GM03348 (cell line): ENCODE measurements around the gene HMCES.
"Not testable (repeated sequence)": the region's sequence is repeated elsewhere in the genome, so short reads cannot be mapped to it uniquely, and the experiment has no call there.

Experiments used
- DNase-seq: peaks from one replicate; pipeline ENCODE4 v3.0.0; 2012; ENCODE audit warnings: low spot score

The HMCES gene

GRCh38 chr3:129321887-129322286 is 43.2 kb downstream of the HMCES start:
- DNase-seq, result no peak

DNA sequence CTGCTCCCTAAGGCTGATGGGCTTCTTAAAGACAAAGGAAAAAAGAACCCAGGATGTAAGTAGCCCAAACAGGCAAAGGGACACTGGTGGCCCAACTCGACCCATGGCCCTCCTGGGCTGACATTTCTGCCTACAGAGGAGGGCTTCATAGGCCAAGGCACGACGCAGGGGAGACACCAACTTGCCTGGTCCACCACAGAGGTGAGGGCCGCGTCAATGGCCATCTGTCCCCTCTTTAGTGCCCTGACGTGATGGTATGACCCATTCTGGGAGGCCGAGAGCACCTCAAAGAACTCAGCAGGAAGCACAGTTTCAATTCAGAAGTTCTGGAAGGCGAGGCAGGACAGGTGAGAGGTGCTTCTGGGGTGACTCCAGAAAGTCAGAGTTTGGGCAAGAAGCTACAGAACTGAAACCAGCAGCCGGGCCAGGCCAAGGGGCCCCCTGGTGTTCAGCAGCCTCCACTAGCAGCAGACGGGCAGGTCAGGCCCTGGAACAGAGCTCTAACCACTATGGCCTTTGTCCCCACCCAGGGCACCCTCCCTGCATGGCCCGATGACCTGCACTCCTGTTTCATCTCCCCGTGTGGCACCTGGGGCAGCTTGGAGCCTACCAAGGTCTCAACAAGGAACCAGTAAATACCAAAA is 45.1 kb downstream of the HMCES start:
- no peak for DNase-seq

DNA sequence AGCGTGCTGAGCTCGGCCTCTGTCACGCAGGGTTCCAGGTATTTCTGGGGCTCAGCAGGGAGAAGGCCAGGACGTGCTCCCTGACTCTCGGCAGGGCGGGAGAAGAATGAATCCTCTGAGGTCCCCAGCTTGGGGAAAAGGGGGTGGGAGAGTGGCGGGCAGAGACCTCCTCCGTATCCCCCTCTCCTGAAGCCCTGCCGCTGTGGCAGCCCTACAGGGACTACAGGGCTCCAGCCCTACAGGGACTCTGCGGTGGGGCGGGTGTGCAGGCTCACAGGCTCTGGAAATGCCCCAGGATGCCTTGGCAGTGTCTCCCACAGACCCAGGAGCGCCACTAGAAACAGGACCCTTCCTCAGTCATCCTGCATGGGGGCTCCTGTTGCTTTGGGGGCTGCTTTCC is 46.2 kb downstream of the HMCES start:
- DNase-seq, result no peak

- DNase-seq, result no peak
Measured at GRCh38 chr3:129325383-129325782, 46.7 kb downstream of the HMCES start.

- no peak for DNase-seq
Measured at GRCh38 chr3:129326138-129326537, 47.5 kb downstream of the HMCES start.

DNA sequence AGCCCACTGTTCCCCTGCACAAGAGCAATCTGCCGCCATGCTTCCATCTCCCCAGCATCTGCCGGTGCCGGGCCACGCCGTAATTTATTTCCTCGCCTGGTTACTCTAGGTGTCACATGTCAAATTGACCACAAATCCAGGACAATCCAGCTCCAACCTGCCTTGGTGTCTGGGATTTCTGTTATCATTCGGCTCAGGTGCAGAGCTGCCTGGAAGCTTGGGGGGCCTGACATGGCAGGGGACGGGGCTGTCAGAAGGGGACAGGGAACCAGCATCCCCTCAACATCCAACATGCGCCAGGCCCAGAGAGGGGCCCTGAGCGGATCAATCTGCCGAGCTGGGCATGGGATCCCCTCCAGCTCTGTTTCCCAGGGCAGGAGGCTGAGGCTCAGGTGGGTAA is 47.9 kb downstream of the HMCES start:
- no peak for DNase-seq

GRCh38 chr3:129327510-129327909 is 48.8 kb downstream of the HMCES start:
- no peak for DNase-seq

DNA sequence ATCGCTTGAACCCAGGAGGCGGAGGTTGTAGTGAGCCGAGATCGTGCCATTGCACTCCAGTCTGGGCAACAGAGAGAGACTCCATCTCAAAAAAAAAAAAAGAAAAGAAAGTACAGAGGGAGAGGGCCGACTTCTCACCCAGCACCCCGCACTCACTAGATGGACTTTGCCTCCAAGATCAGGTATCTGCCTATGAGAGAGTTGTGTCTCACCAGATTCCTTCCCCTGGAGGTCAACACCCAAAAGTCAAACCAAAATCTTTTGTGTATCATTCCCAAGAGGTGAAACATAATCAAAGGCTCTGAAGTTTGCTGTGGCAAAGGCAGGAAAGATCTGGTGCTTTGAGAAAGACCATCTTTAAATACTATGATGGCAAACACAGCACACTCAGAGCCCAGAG is 51.2 kb downstream of the HMCES start:
- no peak for DNase-seq

- DNase-seq, result no peak
Measured at GRCh38 chr3:129330409-129330808, 51.7 kb downstream of the HMCES start.

GRCh38 chr3:129333891-129334290 is 55.2 kb downstream of the HMCES start:
- DNase-seq, result no peak

DNA sequence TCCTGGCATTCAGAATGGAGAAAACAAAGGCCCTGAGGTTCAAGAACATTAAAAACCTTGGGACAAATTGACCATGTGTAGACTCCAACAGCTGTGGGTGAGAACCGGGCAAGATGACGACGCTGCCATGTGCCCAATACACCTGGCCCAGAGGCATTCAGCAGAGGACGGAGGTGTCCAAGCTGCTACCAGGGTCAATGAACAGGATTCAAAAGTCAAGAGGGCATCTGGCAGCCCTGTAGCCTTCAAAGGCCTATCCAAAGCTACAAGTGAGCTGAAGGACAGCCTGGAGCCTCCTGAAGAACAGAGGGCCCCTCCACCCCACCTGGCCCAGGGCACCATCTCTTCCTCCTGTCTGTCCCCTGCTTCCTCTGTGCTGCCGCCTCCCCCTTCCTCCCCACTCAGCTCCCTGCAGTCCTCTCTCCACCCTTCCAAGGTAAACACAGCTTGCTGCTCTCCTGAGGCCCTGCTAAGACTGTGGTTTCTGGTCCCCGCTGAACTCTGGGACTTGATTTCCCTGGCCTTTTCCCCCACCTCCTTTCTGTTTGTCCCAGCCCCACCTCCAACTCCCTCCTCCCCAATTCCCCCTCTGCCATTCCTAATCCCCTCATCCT is 57.5 kb downstream of the HMCES start:
- DNase-seq, result no peak

GRCh38 chr3:129337719-129338118 is 59.0 kb downstream of the HMCES start:
- not testable (repeated sequence) for DNase-seq

DNA sequence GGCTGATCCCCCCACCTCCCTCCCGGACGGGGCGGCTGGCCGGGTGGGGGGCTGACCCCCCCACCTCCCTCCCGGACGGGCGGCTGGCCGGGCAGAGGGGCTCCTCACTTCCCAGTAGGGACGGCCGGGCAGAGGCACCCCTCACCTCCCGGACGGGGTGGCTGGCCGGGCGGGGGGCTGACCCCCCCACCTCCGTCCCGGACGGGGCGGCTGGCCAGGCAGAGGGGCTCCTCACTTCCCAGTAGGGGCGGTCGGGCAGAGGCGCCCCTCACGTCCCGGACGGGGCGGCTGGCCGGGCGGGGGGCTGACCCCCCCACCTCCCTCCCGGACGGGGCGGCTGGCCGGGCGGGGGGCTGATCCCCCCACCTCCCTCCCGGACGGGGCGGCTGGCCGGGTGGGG is 60.5 kb downstream of the HMCES start:
- not testable (repeated sequence) for DNase-seq

DNA sequence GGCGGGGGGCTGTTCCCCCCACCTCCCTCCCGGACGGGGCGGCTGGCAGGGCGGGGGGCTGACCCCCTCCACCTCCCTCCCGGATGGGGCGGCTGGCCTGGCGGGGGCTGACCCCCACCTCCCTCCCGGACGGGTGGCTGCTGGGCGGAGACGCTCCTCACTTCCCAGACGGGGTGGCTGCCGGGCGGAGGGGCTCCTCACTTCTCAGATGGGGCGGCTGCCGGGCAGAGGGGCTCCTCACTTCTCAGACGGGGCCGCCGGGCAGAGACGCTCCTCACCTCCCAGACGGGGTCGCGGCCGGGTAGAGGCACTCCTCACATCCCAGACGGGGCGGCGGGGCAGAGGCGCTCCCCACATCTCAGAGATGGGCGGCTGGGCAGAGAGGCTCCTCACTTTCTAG is 61.2 kb downstream of the HMCES start:
- DNase-seq, result not testable (repeated sequence)

GRCh38 chr3:129341331-129342141 is 62.9 kb downstream of the HMCES start:
- DNase-seq, result no peak

- peak; percentile 75 for DNase-seq
Measured at GRCh38 chr3:129343643-129344360, 65.1 kb downstream of the HMCES start.

DNA sequence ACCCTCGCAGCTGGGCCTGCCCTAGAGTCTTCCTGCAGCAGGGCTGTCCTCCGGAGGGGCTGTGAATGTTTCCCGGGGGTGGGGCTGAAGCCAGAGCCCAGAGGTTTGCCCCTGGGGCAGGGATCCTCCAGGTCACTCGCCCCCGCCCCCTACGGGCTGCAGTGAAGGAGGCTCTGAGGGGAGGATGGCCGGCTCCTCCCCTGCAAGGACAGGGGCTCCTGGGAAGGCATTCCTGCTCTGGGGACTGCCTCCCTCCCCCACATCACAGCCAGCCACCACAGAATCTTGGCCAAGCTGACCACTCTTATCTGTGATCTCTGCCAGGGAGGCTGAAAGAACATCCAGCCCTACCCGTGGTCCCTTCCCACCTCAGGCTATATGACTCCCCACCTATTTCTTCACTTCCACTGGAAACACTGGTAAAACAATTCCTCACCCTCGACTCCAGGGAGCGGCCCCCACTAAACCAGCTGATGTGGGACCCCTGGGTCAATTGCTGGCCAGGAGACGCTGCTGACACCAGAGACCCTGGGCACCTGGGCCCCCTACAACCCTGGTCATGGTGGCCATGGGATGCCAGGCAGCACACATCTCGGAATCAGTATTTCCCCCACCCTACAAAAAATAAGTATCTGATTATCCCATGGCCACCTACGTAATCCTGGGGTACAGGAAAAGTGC is 66.0 kb downstream of the HMCES start:
- no peak for DNase-seq

DNA sequence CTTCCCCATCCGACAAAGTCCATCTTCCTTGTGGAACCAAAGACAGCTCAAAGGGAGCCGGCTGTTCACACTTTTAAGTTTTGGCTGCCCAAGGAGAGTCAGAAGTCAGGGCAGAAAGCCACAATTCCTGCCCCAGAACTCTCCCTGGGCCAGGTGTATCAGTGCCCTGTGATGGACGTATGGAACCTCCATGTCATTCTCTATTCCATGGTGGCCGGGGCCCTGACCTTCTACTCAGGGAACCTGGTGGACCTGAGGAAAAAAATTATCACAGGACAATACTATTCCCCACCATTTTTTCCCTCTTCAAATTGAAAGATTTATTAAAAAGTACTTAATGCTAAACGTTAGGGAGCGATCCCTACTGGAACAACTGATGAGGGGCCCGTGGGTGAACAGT is 66.6 kb downstream of the HMCES start:
- DNase-seq, result no peak

DNA sequence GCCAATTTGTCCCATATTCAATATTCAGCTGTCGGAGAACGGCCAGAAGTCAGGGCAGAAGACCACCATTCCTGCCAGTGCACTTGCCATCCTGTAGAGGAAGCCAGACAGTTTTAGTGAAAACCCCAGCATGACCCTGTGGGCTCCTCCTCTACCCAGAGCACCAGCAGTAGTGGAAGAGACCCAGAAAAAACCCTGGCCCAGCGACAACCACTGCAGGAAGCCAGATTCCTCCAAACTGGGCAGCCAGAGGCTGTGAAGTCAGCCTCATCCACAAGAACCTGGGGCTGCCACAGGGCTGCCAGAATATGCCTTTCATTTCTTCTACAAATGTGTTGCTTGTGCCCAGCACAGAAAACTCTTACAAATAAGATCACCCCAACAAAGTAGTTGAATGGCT is 67.3 kb downstream of the HMCES start:
- peak; percentile 53 for DNase-seq

DNA sequence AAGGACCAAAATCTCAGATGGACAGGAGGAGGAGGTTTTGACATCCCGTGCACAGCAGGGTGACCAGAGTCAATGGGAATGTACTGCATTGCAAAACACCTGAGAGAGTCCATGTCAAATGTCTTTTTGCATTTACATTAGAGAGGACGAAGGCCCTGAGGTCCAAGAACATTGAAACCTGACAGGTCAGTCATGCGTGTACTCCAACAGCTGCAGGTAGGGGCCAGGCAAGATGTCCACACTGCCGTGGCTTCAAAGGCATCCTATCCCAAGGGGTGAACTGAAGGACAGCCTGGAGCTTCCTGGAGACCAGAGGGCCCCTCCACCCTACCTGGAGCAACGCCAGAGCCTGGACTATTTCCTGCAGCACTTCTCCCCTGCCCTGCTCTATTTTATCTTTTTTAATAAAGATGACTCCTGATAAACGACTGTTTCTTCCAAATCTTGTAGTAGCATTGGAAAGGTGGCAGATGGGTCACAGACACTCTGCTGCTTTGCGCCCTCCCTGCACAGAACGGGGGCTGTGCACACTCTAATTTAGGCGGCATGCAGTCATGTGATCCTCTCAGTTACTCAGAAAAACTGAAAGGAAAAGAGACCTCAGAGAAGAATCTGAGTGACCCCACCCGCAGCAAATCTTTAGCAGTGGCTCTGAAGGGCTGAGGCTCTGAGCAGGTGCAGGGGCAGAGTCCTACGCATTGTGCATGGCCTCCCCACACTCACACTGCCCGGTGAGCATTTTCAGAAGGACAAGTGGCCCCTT is 68.2 kb downstream of the HMCES start:
- no peak for DNase-seq

- DNase-seq, result no peak
Measured at GRCh38 chr3:129347458-129347845, 68.8 kb downstream of the HMCES start.
